Anterior cingulate cortex (tissue), 58 donors: ENCODE measurements around the gene EPB41L2.

Experiments
- DNase-seq, 58 donors: peaks; one replicate each; lab custom pipeline; 2025; lab: John Stamatoyannopoulos, UW

The EPB41L2 gene

DNA sequence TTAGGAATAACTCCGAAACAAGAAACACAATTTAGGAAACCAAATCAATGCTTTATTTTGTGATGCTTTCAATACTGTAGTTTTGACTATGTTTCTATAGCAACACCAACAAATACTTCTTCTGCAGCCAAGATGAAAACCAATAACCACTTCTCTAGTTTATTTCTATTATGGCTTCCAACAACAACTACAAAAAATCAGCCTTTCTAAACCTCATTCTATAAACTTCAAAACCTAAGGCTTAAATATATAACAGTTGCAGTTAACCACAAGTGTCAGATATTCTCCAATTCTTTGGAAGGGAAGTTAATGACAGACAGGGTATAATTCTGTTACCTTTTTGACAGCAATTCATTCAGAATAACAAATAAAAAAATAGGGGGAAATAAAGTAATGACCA, 80.9 kb downstream of the EPB41L2 start:
- no peak for DNase-seq

DNA sequence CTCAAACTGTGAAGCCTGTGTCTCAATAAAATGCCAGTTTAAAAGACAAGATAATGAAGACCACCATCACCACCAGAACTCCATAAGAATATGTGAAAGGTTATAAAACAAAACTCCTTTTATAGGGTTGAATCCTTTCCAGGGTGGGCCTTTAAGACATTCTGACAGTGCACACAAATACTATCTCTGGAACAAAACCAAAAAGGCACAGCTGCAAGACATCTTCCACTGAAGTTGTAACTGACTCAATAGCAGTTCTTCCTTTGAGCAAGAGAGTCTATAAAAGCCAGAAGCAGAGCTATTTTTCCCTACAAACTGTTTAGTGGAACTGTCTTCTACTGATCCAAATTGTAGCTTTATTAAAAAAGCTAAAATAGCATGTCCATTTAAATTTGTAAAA, 81.6 kb downstream of the EPB41L2 start:
- no peak for DNase-seq

DNA sequence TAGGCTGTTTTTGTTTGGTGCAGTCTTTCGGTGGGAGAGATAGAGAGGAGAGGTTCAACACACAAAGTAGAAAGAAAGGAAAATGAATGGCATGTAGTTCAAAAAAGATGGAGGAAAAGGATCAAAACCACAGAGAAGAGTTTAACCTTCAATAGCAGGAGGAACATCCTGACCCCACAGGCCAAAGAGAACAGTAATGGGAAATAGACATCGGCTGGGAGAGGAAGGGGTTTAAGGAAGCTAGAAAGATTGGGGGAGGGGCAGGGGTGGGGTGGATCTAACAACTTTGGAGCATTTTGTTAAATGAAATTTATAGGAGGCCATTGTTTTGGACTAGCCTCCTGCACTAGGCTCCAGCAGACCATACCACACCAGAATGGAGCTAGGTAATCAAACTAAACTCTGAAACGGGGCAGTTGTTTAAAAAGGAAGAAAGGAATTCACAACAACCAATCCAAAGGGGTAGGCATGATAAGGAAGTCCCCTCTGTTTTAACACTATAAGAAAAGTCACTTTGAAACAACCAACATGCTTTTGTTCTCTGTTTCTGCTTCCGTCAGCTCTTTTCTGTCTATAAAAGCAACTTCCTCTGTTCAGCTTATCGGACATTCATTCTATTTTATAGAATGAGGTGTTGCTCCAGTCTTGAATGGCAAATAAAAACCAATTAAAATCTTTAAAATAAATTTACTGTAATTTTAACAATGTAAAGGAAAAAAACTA, 82.6 kb downstream of the EPB41L2 start:
- peak in 1 of 58 donors; percentile 15 for DNase-seq

DNA sequence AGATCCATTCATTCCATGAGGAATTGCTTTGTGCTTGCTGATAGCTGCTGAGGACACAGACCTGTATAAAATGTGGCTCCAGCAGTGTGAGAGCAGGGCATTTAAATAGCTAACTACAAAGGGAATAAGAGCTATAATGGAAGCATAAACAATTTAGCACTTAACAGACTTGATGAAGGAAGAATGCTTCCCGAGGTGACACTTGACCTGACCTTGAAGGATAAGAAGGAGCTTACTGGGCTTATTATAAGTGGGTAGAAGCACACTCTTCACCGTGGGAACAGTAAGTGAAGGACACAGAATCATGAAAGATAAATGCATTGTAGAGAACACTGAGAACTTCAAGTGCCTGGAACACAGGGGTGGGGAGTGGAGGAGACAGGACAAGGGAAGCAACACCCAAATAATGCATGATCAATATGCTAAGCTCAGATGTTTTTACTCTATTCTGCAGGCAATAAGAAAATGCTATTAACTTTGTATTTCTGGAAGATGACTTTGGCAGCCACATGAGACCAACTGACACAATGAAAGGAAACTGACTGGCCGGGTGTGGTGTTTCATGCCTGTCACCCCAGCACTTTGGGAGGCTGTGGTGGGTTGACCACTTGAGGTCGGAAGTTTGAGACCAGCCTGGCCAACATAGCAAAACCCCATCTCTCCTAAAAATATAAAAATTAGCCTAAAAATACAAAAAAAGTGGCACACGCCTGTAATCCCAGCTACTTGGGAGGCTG, 84.2 kb downstream of the EPB41L2 start:
- no peak for DNase-seq

DNA sequence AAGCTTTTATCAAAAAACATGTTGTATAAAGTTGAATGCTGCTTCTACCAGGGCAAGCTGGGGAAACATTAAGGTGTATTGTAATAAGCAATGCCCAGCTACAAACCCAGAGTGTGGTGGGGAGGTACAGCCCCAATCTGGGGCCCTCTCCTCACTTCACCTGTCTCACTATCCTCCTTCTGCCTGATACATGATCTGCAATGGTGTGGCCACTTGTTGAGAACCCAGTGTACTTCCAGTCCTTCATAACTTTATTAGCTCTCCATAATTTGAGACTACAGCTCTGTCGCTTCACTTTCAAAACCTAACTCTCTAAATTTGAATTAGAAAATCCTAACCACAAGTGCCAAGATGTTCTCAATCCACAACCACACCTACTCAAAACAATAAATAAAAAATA, 84.9 kb downstream of the EPB41L2 start:
- no peak for DNase-seq

DNA sequence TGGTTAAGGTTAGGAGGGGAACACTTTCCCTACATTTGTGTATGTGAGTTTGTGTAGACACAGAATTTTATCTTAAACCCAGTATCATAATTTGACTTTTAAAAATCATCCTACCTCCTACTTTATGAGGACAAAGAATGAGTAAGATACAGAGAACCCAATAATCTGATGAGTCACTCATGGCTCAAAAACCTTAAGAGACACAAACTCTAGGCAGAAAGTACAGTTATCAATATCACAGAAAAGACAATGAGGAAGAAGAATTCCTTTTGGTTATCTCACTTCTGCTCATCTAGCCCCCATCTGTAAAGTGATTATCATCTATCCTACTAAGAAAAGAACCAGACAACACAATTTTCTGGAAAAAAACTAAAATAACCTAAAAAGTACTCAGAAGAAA, 87.7 kb downstream of the EPB41L2 start:
- DNase-seq = no peak

DNA sequence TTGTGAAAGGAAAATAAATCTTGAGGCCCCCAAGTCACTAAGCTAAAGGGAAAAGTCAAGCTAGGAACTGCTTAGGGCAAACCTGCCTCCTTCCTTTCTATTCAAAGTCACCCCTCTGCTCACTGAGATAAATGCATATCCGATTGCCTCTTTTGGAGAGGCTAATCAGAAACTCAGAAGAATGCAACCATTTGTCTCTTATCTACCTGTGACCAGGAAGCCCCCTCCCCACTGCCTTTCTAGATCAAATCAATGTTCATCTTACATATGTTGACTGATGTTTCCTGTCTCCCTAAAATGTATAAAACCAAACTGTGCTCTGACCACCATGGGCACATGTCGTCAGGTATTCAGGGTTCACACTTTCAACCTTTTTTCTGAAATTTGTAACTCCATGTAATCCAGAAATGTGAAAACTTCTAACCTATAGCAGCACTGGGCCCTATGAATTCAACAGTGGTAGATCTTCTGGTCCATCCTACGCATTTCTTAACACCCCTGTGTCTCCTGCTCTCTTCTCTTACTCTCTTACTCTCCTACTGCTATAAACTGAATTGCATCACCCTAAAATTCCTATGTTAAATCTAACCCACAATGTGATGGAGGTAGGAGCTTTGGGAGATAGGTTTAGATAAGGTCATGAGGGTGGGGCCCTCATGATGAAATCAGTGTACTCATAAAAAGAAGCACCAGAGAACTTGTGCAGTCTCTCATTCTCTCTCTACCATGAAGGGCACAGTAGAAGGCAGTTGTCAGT, 89.3 kb downstream of the EPB41L2 start:
- DNase-seq = no peak

DNA sequence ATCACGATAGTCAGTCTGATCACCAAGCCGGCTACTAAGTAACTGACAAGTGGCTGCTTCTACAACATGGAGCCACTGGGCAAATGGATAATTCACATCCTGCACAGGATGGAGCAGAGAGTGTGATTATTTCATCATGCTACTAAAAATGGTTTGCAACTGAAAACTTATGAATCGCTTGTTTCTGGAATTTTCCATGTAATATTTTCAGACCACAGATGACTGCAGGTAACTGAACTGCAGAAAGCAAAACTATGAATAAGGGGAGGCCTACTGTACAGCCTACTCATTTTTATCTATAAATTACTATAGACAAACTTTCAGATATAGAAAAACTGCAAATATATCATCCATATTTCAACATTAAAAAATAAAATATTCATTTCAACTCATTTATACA, 91.5 kb downstream of the EPB41L2 start:
- DNase-seq = no peak

DNA sequence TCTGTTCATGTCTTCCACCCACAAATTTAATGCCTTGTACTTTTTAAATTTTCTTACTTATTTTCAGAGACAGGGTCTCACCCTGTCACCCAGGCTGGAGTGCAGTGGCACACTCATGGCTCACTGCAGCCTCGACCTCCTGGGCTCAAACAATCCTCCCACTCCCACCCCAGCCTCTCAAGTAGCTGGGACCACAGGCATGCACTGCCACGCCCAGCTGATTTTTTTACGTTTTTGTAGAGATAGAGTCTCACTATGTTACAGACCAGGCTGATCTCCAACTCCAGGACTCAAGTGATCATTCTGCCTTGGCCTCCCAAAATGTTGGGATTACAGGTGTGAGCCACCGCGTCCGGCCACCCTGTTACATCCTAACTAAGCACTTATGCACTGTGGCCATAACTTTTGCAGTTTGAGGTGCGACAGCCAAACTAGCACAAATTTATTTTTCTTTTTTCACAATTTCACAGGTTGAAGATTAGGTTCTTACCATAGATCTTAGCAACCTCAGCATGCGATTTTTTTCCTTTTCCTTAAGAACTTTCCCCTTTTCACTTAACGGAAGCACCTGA, 92.1 kb downstream of the EPB41L2 start:
- DNase-seq = no peak

DNA sequence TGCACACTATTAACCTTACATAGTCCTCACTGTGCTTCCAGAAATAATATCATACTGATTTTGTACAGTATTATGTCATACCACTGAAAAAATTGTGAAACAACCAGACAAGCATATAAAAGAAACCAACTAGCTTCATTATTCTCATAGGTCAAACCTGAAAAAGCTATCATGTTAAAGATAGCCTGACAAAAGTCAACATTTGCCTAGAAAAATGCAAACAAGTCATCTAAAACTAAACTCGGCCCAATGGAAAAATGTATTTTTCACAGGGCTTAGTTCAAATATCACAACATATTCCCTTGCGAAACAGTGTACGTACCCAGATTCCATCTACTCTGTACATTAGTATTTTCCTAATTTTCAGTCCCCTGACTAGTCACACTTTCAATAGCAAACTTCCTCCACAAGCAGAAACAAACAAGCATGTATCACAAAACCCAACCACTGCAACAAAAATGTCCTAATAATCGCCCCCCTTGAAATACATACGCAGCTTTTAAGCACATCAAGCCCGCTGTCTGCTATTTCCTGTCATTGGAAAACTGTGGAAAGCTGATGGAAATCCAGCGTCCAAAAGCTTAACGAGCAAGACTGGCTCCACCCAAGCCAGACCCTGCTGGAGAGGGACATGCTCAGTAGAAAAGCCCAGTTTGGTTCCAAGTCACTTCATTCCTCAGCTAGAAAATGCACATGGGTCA, 93.1 kb downstream of the EPB41L2 start:
- DNase-seq = peak in 2 of 58 donors; percentile 15 to 19

DNA sequence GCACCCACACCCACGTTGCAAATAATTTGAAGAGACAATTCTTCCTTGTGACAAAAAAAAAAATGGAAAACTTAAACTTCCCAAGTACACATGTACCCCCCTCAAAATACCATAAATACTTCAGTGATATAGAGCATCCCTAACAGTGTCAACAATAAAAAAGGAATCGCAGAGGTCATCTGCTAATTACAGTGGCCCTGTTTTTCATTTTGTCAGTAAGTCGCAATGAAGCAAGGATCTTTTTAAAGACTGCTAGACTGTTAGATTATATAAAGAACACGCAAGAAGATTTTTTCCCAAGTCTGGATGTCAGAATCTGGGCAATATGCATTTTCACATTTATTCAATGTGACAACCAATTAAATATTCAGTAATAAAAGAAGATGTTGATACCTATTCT, 93.9 kb downstream of the EPB41L2 start:
- DNase-seq = no peak

DNA sequence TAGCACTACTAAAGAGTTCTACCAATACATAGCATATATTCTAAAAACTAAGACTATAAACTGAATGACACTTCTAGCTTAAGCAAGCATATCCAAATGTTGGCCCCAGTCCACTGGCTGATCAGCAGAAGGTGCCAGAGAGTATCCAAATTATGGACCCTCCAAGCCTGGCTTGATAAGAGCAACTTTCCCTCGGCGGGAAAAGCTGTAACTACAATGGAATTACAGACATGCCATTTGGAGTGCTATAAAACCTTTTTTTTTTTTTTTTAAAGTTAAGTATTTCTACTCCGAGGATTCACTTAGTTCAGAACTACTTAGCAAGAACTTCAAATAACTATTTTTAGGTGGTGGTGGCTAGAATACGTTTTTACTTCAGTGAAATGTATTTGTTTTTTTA, 94.6 kb downstream of the EPB41L2 start:
- DNase-seq = no peak

DNA sequence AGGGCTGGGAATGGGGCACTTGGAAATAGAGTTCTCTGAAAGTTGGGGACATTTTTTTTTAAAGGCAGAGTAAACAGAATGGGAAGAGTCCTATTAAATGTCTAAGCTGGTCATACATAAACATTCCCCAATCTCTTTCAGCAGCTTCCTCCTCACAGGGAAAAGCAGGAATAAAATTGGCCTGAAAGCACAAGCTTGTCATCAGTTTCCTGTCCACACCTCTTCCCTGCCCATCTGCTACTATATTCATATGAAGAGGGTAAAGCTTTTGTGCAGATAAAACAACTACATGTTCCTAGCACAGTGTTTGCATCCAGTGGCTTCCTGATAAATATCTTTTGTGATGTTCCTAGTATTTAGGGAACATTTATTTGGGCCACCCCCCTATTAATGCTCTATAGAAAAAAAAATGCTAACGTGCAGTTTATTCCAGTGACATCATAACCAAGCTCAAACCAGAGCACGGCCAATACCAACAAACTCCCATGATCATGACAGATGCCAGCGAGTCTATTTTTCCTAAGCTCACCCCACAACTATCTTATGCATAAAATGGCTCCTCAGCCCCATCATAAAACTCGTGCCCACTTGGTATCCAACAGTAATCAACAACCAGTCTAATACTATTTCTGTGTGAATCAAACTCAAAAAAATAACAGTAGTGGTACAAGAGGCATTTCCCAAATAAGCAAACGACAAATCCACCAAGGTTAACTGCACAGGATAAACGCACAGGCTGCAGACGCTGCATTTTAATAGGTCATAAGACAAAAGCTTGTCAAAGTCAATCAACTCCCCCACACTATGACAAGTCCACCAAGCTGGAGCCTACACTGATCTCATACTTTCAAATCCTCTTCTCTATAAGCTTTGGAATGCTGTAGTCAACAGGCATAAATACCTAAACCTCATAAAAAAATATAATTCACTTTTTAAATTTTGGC, 95.3 kb downstream of the EPB41L2 start:
- DNase-seq = peak in 1 of 58 donors; percentile 21

DNA sequence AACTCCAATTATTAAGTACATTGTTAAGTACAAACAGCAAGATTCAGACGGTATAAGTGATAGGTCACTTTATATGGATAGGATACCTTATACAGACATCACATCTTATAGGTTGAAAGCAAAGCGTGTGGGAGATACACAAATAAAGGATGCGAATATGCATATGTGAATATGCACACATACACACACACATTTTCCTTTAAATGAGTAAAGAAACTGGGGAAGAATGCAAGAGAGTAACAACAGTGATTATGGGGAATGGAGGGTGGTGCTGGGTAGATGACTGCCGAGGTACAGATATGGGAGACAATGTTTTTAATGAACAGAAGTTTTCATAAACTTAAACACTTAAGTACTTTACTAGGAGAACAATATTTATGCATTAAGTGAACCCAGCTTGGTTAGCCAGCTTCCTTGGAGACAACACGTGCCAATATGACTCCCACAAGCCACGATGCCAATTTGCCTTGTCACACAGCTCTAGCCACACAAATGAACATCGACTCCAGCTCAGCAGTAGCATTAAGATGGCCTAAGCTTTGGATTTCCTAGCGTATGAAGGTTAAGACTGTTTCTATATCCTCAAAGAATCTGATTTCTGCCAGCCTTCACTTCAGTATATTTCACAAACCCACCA, 96.6 kb downstream of the EPB41L2 start:
- no peak for DNase-seq

DNA sequence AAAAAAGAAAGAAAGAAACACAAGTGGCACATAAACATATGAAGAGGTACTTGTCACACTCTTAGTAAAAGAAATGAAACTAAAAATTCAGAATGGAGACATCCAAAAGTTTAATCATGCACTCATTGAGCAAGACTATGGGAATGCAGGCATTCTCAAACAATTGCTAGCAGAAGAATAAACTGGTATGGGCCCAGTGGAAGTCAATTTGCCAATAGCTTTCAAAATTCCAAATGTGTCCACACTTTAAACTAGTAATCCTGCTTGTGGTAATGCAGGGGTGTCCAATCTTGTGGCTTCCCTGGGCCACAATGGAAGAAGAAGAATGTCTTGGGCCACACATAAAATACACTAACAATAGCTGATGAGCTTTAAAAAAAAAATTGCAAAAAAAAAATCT, 97.4 kb downstream of the EPB41L2 start:
- DNase-seq = no peak

DNA sequence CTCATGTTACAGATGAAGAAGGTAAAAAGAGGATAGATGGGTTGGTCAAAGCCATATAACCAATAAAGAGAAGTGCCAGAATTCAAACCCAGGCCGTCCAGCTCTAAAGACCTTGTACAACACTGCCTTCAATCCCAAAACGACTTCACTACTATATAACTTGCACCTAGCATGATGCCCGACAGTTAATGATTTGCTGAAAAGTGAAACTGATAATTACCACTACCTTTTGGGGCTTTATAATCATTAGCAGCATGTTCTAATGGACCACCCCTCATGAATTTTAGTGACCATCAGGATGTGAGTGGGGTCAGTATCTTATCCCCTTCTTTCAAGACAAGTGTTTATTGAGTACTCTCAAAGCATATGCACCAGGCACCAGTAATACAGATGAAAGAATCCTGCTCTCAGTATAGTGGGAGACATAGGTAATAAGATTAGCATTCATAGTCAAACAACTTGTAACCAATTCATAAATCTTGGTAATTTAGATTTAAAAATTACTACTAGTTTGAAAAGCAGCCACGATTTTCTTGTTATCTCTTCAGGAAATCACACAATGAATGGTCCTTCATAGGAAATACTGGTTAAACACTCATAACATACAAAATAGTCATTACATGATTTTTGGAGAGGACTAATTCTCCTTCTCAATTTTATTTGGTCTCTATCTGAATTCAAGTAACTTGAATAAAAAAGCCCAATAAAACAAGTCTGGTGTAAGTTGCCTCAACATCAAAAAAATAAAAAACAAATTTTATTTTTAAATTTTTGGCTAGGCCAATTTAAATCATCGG, 98.0 kb downstream of the EPB41L2 start:
- no peak for DNase-seq

DNA sequence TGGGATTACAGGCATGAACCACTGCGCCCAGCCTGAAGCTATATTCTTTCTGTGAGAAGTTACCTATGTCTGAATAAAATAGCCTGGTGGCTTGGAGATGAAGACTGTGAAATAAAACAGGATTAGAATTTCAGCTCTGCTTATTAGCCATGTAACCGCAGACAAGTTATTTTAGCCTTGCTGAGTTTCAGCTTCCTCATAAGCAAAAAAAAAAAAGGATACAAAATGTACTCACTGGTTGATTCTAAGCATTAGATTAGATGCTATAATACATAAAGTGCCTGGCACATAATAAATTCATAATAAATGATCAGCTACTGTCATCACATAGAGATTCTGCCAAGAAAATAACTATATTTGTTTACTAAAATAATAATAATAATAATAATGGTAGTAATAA, 98.8 kb downstream of the EPB41L2 start:
- DNase-seq = no peak

DNA sequence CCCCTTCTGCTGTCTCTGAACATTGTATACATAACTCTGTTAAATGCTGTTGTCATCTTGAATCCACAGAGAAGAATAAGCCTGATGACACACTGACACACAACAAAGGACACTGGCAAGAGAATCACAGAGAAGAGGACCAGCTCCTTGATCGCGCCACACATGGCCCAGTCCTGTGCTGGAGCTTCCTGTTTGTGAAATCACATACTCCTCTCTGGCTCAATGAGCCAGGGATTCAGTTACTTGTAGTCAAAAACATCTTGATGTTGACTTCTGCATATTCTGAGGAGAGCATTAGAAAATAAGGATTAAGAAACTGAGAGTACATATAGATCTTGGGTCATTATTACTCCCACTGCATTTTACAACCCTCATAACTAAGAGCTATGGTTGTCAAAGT, 100.1 kb downstream of the EPB41L2 start:
- DNase-seq = no peak
